Measurements from ENCODE around the gene GAREM1.

GAREM1 gene

DNA sequence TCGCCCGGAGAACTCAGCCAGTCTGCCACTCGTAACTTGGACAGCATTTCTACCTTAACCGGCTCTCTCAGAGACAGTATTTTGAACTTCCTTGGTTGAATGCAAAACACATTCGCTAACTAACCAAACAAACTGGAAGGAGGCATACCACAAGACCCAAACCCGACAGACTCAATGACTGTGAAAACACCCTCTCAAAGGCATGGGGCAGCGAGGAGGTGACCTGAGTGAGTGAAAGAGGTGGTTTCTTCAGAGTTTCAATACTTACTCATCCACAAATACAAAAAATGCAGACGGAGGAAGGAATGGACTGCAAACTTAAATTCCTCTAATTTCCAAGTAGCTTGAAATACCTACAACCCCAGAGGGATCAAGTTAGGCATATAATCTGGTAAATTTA lies 132.9 kb downstream of the GAREM1 start:
- in situ Hi-C loops (cut with HindIII; ENCODE audit: low sequenced_read_pairs): no loop called here

DNA sequence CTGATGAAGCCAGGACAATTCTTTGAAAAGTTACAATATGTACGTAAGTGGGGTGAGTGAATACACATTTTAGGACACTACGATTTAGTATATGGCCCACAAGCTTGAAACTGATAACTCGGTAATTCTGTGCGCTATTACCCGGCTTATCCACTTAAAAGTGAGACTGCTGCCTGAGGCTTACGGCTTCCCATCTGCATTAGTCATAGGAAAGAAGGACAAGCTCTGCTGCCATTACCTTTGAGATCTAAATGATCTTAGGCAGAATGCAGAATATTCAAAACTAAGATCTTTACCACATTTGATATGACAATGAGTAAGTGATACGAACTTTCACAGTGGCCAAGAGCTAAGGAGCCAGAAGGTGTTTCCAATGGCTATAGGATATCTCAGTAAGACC lies 133.3 kb downstream of the GAREM1 start:
- in situ Hi-C loops (cut with HindIII; ENCODE audit: low sequenced_read_pairs): no loop called here

DNA sequence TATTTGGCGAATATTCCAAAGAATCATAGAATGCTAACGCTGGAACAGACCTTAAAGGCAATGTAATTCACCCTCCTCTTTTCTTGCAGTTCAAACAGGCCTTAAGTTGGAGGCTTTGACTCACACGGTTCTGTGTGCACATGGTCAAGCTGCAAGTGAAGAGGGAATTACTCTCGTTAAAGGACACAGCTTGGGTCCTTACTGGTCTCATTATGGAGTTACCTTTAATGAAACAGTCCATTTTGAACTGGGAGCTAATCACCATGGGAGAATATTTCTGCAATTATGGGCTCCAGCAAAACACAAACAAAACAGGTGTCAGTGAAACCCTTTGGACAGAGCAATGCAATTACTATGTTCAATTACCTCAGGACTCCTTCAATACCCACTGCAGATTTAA lies 135.5 kb downstream of the GAREM1 start:
- in situ Hi-C loops (cut with HindIII; ENCODE audit: low sequenced_read_pairs): no loop called here

DNA sequence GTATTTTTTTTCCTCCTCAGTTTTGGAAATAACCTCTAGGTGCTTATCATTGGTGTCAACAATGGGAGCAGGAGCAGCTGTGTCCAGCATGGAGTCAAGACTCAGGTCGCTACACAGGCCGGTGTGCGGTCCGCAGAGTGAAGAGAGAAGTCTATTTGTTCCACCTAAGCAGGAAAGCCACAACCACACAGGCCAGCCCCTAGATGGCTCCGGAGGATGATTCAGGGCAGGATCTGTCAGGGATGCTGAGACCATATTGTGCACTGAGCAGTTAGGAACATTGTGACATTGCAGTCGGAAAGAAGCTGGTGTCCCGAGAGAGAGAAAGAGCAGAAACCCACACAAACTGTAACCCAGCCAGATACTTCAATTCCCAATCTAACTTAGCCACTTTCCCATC lies 136.9 kb downstream of the GAREM1 start:
- in situ Hi-C loops (cut with HindIII; ENCODE audit: low sequenced_read_pairs): no loop called here

DNA sequence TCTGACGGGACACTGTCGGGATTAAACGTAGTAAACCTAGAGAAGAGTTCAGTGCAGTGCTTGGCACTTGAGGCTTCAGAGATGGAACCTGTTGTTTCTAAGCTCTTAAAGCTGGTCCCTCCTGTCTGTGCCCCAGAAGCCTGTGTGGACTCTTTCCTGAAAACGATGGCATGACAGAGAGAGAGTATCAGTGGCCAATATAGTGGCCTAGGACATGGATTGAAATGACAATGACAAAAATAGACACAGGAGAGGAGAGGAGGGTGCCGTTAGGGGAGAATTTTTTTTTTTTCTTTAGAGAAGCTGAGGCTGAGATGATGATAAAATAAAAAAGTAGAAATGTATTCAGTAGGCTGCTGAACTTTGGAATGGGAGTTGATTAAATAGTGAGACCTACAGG lies 138.0 kb downstream of the GAREM1 start:
- in situ Hi-C loops (cut with HindIII; ENCODE audit: low sequenced_read_pairs): no loop called here

DNA sequence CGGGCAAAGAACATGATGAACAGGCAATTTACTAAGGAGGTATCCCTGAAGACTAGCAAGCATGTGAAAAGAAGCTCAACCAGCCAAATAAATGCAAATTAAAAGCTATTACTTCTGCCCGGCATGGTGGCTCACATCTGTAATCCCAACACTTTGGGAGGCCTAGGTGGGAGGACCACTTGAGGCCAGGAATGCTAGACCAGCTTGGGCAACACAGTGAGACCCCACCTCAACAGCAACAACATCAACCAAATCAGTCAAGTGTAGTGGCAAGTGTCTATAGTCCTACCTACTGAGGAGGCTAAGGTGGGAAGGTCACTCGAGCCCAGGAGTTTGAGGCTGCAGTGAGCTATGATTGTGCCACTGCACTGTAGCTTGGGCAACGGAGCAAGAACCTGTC lies 141.7 kb downstream of the GAREM1 start:
- in situ Hi-C loops (cut with HindIII; ENCODE audit: low sequenced_read_pairs): no loop called here

DNA sequence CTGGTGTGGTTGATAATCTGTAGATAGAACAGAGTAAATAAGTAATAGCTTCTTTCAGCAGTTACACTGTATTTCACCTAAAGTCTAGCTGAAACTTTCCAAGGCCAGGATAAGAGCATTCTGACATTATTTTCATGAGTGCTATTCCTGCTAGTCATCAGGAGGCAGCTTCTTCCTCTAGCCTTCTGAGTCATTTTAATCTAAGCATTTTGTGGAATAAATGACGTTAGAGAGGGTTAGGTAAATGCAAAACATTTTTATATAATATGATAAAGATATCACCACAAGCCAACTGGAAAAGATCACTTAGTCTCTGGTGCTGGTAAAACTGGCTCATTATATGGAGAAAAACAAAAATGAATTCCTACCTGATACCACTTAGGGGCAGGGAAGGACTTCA lies 142.3 kb downstream of the GAREM1 start:
- in situ Hi-C loops (cut with HindIII; ENCODE audit: low sequenced_read_pairs): no loop called here

DNA sequence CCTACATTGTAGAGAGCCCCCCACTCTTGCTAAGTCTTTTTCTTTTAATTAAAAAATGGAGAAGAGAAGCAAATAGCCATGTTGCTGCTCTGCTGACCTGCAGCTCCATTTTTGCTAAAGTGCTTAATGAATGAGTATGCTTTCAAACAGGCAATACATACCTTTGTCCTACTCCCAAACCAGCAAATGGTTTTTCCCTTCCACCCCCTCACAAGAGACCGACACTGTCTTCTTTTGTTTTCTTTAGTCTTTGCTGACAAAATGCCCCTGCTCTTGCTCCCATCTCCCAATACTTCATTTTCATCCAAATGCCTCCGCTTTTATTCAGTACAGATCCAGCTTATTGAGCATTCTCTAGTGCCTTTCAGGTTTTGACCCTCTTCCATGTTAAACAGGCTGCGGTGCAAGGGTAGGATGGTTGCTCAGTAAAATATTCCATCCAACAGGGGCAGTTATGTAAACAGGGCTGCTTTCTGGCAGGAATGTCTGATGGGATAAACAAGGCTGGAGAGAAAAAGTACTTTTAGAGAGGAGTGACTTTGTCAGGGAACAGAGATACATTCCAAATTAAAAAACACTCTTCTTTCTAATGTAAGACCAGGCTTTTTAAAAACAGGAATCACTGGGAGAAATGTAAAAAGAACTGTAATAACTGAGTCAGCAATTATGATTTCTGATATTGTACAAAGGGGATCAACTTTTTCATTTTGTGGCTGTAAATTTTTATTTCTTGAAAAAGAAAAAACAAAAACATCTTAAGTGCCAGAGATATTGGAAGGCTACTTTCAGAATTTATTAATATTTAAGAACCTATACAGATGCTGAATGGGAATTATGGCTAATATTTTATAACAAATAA lies 144.0 kb downstream of the GAREM1 start:
- in situ Hi-C loops (cut with HindIII; ENCODE audit: low sequenced_read_pairs): no loop called here

DNA sequence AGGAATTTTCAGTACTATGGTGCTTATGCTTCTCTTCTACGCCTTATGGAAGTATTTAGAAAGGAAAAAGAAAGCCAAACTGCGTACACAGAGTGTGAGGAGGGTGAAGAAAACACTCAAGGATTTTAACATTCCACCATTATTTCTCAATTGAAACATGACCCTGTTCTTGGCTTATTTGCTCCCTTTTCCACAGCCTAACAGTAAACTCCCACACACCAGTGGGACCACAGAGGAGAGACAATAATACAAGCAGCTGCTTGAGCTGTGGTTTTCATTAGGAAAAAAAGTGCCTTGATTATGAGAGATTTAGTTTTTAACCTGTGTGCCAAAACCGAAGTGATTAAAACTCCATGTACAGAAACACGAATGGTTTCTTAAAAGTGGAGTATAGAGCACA lies 146.5 kb downstream of the GAREM1 start:
- in situ Hi-C loops (cut with HindIII; ENCODE audit: low sequenced_read_pairs): no loop called here

DNA sequence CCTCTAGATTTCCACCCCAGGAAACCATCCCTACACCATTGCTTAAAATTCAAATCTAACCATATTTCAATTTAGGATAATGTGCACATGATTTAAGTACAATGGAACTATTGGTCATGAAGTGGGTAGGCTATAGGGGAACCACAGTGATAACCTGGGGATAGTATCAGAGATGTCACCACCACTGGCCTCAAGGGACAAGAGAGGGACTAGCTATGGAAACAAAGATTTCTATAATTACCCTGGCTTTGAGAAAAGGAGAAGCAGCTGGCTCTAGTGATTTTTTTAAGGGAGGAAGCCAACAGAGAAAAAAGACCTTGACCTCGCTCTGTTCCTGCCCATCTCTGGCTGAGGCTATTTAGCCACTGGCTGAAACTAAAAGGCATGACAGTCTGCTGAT lies 148.9 kb downstream of the GAREM1 start:
- in situ Hi-C loops (cut with HindIII; ENCODE audit: low sequenced_read_pairs): no loop called here

DNA sequence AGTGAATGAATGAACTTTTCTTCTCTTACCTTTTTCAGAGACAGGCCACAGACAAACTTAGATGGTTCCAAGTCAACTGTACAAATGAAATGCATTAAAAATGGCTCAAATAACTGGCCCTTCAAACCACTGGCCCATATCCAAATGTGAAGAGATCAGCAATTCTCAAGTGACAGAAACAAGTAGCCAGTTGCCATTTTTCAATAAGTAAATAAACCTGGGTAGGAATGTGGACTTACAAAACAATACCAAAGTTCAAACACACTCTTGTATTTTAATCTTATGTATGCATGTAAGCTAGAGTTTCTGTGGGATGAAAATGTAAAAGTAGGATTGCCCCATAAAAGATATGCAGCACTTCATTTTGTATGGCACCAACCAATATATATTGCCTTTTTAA lies 151.6 kb downstream of the GAREM1 start:
- in situ Hi-C loops (cut with HindIII; ENCODE audit: low sequenced_read_pairs): no loop called here

DNA sequence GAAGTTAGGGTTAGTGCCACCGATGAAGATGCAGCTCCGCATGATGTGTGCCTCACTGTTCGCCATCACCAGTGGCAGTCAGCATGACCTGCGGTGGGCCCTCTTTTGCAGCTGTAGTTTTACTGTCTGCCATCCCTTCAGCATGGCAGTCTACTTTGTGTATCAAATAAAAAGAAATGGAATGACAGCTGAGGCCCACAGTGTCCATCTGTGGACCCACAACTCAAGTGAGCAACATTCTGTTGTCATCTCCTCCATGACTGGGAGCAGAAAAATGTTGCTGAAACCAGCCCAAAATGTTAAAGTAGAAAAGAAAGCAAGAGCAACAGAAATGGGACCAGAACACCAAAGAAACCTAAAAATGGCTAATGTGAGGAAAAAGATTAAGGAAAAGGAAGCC lies 152.1 kb downstream of the GAREM1 start:
- in situ Hi-C loops (cut with HindIII; ENCODE audit: low sequenced_read_pairs): no loop called here

DNA sequence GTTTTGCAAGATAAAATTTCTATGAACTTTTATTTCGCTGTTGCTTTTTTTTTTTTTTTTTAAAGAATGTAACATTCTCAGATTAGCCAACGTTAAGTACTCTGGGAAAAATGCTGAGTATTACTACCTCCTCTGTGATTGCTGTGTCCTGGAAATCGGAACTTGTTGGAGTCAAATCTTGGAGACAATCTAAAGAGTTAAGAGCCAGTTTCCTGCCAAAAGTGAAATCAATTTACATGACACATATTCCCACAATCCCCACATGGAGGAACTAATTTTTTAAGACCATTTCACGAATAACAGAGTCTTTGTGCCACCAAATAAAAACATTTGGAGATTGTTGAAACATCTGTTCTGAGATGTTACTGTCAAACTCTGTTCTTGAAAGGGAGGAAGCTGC lies 153.0 kb downstream of the GAREM1 start:
- in situ Hi-C loops (cut with HindIII; ENCODE audit: low sequenced_read_pairs): no loop called here

DNA sequence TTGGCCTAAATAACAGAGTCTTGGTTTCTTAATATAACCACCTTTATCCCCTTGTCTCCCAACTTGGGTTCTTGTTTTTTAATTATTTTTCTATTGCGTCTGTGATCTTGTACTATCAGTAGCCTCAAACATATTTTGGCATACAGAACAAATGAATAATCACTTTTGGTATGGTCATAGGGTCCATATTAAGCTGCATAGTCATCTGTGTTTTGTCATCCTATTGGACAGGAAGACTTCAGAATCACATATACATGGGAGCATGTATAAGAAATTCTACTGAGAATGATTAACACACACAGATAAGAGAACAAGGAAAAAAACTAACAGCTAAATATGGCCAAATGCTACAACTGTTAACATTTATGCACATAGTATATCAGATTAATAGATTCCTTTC lies 154.8 kb downstream of the GAREM1 start:
- in situ Hi-C loops (cut with HindIII; ENCODE audit: low sequenced_read_pairs): no loop called here

DNA sequence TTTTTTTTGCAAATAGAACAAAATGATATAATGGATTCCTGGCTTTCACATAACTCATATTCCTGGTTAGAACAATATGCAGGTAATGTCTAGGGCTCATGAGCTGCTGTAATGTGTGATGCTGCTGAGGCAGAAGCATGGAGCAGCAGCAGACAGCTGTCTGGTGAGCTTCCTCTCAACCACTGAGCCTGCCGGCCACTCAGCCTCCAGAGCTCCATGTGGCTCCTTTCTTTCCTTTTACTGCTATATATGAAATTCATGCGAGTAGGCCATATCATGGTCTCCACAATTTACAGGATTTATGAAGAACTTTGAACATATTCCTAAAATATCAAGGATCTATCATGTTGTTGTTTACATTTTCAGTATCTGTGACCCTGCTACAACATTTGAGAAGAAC lies 159.9 kb downstream of the GAREM1 start:
- in situ Hi-C loops (cut with HindIII; ENCODE audit: low sequenced_read_pairs): no loop called here

DNA sequence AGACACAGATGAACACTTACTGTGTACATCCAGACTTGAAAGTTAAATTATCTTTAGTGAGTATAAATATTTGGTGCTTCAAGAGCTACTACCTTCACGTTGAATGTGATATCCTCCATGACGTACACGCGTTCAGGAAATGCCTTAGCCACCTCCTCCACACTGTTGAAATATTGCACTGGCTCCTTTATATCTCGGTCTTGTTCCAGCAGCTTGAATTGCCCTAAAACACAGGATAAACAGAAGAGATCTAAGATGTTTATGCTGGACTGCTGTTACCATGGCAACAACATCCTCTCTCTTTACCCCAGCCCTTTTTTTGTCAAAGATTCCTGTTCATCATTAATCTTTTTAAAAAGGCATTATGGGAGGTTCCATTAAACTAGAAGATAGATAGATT lies 160.6 kb downstream of the GAREM1 start:
- in situ Hi-C loops (cut with HindIII; ENCODE audit: low sequenced_read_pairs): no loop called here

DNA sequence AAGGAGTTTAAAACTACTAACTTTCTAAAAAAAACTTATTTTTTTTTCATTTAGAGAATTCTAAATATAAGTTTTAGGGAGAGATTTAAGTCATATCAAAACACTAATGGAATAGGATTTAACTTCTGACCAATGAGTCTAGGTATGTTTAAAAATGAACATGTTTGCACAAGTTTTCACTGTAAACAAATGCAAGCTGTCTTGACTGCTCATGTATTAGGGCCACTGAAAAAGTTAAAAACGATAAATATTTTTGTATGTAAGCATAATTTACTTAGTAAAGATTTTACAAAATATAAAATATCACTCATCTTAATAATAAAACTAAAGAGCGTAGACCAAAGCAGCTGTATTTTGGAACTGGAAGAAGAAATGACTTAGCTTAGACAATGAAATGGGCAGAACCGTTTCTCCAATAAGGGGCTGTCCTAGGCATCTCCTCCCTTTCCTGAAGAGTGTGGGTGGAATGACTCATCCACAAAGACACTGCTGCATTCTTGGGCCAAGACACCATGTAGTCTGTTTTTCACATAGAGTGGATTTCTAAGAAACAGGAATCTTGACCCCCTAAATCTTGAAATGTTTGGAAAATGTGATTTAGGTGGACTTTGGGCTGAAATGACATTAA lies 162.1 kb downstream of the GAREM1 start:
- in situ Hi-C loops (cut with HindIII; ENCODE audit: low sequenced_read_pairs): no loop called here

DNA sequence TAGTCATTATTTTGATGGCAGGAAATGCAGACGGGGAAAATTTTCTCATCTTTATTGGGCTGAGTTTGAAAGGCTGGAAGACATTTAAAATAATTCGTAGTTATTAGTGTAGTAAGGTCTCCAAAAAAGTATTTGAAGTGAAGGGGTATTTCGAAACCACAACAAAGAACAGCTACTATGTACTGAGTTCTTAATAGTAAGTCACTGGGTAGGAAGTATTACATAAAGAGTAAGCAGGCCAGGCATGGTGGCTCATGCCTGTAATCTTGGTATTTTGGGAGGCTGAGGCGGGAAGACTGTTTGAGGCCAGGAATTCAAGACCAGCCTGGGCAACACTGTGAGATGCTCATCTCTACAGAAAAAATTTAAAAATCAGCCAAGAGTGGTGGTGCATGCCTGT lies 167.3 kb downstream of the GAREM1 start:
- in situ Hi-C loops (cut with HindIII; ENCODE audit: low sequenced_read_pairs): loop anchor here (5.0 kb wide), 1 partner anchor 39 kb away; no protein-coding TSS in a partner anchor

DNA sequence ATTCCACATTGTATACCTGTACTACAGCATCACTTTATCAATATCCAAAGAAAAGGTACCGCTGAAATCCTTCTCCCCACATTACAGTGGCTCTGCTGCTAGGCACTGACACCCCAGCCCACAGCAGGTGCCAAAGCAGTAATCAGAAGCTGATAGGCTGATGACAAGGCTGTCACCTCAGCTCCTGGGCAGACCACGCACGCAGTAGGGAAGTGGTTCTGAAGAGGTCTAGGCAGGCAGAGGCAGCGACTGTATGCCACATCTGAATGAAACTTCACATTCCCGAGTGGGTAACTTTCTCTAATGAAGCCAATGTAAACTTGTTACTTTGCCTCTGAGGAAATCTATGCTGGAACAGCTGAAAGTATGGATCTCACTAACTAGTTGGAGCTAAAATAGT lies 167.9 kb downstream of the GAREM1 start:
- in situ Hi-C loops (cut with HindIII; ENCODE audit: low sequenced_read_pairs): loop anchor here (5.0 kb wide), 1 partner anchor 39 kb away; no protein-coding TSS in a partner anchor

DNA sequence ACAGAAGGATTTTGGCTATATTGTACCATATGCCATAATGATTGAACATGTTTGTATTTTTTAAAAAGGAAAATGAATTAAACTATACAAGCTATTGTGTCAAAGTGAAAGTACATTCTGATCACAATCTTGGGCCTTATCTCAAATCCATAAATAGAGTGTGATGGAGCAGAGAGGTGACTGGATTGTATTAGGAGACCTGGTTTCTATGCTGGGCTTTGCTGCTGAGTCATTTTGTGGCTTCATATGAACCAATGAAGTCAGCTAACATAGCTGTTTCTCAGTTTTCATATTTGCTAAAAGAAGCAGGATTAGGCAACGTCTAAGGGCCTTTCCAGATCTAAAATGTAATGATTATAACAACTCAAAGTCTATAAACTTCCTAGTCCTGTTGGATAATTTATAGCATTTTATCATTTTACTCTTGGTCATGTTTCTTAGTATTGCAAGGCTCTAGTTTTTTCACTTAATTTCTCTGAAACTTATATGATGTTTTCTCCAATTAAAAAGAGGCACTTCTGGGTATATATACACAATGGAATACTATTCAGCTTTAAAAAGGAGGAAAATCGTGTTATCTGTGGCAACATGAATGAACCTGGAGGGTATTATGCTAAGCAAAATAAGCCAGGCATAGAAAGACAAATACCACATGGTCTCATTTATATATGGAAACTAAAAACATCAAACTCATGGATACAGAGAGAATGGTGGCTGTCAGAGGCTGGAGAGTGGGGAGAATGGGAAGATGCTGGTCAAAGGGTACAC lies 168.5 kb downstream of the GAREM1 start:
- in situ Hi-C loops (cut with HindIII; ENCODE audit: low sequenced_read_pairs): loop anchor here (5.0 kb wide), 1 partner anchor 40 kb away; no protein-coding TSS in a partner anchor

DNA sequence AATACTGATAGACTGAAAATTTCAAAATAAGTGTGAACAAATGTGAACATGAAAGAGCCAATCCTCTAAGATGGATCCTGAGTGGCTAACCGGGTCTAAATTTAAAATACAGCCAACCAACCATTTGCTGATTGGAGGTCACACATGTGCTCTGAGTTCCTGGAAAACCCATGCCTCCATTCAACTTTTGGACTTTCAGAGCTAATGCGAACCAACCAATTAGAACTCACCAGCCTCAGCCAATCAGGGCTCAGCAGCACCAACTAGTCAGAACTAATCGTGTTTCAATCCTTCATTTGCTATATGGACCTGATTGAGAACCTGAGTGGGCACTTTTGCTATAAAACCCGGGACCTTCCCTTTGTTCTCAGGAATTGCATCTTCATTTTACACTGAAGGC lies 169.3 kb downstream of the GAREM1 start:
- in situ Hi-C loops (cut with HindIII; ENCODE audit: low sequenced_read_pairs): loop anchor here (5.0 kb wide), 1 partner anchor 41 kb away; no protein-coding TSS in a partner anchor

DNA sequence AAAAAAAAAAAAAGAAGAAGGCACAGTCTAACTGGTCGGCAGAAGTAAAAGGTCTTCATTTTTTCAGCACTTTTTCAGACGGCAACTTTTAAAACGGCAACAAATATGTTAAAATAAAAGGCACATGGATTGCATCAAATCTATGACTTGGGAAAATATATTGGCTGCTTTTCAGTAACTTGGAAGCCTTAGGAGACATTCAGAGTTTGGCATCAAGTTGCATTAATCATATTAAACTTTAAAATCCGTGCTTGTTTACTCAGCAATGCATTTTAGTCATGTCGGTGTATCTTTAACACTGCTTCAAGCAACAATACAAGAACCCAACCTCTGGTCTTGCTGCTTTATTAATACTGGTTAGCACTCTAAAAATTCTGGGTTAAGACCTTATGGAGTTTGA lies 169.8 kb downstream of the GAREM1 start:
- in situ Hi-C loops (cut with HindIII; ENCODE audit: low sequenced_read_pairs): loop anchor here (5.0 kb wide), 1 partner anchor 41 kb away; no protein-coding TSS in a partner anchor

All from endothelial cell of hepatic sinusoid (primary cell).